HG02970 (cell line): ENCODE data around the gene AQP6.

Source experiments
- ATAC-seq: cut with Tn5 transposase; IDR thresholded peaks from one replicate; pipeline ENCODE4 v1.9.1; 2021; ENCODE audit warnings: mild to moderate bottlenecking, moderate library complexity, moderate number of reproducible peaks; ENCODE audit not compliant: unreplicated experiment, low FRiP score

AQP6 gene

GRCh38 chr12:49967777-49968250 is 4.9 kb upstream of the AQP6 start:
- ATAC-seq, result no peak

GRCh38 chr12:49968471-49968870 is 4.3 kb upstream of the AQP6 start:
- no peak for ATAC-seq

- no peak for ATAC-seq
Measured at GRCh38 chr12:49969027-49969426, 3.7 kb upstream of the AQP6 start.

GRCh38 chr12:49969651-49970429 is 2.9 kb upstream of the AQP6 start:
- no peak for ATAC-seq

GRCh38 chr12:49970658-49971057 is 2.1 kb upstream of the AQP6 start:
- no peak for ATAC-seq

GRCh38 chr12:49971141-49971540 is 1.6 kb upstream of the AQP6 start:
- ATAC-seq, result no peak

GRCh38 chr12:49972129-49972528 is 618 bp upstream of the AQP6 start:
- ATAC-seq, result no peak

- no peak for ATAC-seq
Measured at GRCh38 chr12:49973361-49973830, 649 bp downstream of the AQP6 start.

GRCh38 chr12:49974231-49974675 is 1.5 kb downstream of the AQP6 start:
- no peak for ATAC-seq

GRCh38 chr12:49974677-49975317 is 2.0 kb downstream of the AQP6 start:
- no peak for ATAC-seq

- ATAC-seq, result no peak
Measured at GRCh38 chr12:49975318-49975761, 2.6 kb downstream of the AQP6 start.

GRCh38 chr12:49976557-49976956 is 3.8 kb downstream of the AQP6 start:
- no peak for ATAC-seq

- ATAC-seq, result no peak
Measured at GRCh38 chr12:49978125-49978524, 5.4 kb downstream of the AQP6 start.

- ATAC-seq, result no peak
Measured at GRCh38 chr12:49979016-49979586, 6.4 kb downstream of the AQP6 start.

GRCh38 chr12:49979791-49980190 is 7.0 kb downstream of the AQP6 start:
- ATAC-seq, result no peak

- no peak for ATAC-seq
Measured at GRCh38 chr12:49980501-49981349, 8.0 kb downstream of the AQP6 start.

GRCh38 chr12:49982246-49983087 is 9.7 kb downstream of the AQP6 start:
- ATAC-seq, result no peak

- ATAC-seq, result no peak
Measured at GRCh38 chr12:49983892-49984291, 11.1 kb downstream of the AQP6 start.
